Fibroblast of lung (primary cell): ENCODE measurements around the gene ITPR2.

ENCODE experiments used
- CTCF ChIP-seq, 2 donors: IDR thresholded peaks in 1 of 2; conservative IDR thresholded peaks in 1 of 2; 1 replicate in 1 of 2; 2 replicates in 1 of 2; pipeline ENCODE4 v1.5.1; 2011 to 2012; ENCODE audit warnings: low read length in 2 of 2, control low read depth in 1 of 2, inconsistent platforms in 1 of 2, low read depth in 1 of 2, mild to moderate bottlenecking in 1 of 2
- EZH2 ChIP-seq: IDR thresholded peaks from 2 replicates; pipeline ENCODE4 v1.5.1; 2012; ENCODE audit warnings: low read length, control low read depth, mild to moderate bottlenecking; ENCODE audit errors: missing control alignments

- TF ChIP-seq CTCF (conservative IDR thresholded peaks at IDR 0.05 in 1 of 2, IDR thresholded peaks at IDR 0.05 in 1 of 2; ENCODE audit: low read depth in 1 of 2, low read length in 2 of 2) (no peak), EZH2 (no peak)
Observed at GRCh38 chr12:26828280-26829073, 4.5 kb downstream of the ITPR2 start.
